GM13977 (cell line): ENCODE measurements around the gene ST6GALNAC3.
"Not testable (repeated sequence)": the region's sequence is repeated elsewhere in the genome, so short reads cannot be mapped to it uniquely, and the experiment has no call there.

Source experiments
- DNase-seq: peaks from one replicate; pipeline ENCODE4 v3.0.0; 2012; ENCODE audit warnings: low spot score
- CTCF ChIP-seq: IDR thresholded peaks from 2 replicates; pipeline ENCODE4 v1.5.1; 2012; ENCODE audit warnings: mild to moderate bottlenecking, control low read depth; ENCODE audit not compliant: insufficient read depth; ENCODE audit errors: extremely low read depth, missing control alignments
- in situ Hi-C: fragments of 300-500 bp; cut with MboI; formaldehyde crosslinking; loops from one replicate; pipeline ENCODE4 v1.12.0; 2022; ENCODE audit warnings: low sequenced_read_pairs, low pct_unique_long_range_greater_than_20kb, mixed read lengths, inconsistent platforms; ENCODE audit not compliant: unreplicated experiment

Gene ST6GALNAC3

GRCh38 chr1:76640092-76640491 is 565.5 kb downstream of the ST6GALNAC3 start:
- in situ Hi-C loops: no loop called here
- DNase-seq: no peak
- no peak for TF ChIP-seq CTCF

GRCh38 chr1:76640723-76641122 is 566.2 kb downstream of the ST6GALNAC3 start:
- no peak for DNase-seq
- in situ Hi-C loops: no loop called here
- TF ChIP-seq CTCF: no peak

- no peak for DNase-seq
- TF ChIP-seq CTCF: no peak
- in situ Hi-C loops: no loop called here
Measured at GRCh38 chr1:76644139-76644538, 569.6 kb downstream of the ST6GALNAC3 start.

DNA sequence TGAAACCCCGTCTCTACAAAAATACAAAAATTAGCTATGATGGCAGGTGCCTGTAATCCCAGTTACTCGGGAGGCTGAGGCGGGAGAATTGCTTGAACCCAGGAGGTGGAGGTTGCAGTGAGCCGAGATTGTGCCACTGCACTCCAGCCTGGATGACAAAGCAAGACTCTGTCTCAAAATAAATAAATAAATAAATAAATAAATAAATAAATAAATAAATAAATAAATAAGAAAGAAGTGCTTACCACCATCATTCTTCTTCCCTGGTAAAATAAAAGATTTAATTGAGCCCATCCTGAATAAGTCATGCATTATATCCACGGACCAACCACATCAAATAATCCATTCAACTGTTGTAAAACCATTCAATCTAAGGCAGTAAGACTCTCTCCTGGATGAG is 578.3 kb downstream of the ST6GALNAC3 start:
- in situ Hi-C loops, DNase-seq: not testable (repeated sequence)

DNA sequence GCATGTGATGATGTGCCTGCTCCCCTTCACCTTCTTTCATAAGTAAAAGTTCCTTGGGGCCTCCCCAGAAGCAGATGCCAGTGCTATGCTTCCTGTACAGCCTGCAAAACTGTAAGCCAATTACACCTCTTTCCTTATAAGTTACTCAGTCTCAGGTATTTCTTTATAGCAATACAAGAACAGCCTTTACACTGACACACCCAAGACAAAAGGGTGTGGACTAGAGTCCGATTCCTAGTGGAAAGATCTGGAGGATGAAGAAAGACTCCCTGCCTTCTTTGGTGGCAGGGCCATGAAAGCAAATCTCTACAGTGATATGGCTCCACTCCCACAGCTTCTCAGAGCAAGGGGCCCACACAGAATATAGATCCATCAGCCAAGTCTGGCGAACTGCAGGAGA is 583.1 kb downstream of the ST6GALNAC3 start:
- DNase-seq: no peak
- TF ChIP-seq CTCF: no peak
- in situ Hi-C loops: no loop called here

GRCh38 chr1:76659171-76659940 is 584.8 kb downstream of the ST6GALNAC3 start:
- TF ChIP-seq CTCF: no peak
- in situ Hi-C loops: no loop called here
- no peak for DNase-seq

DNA sequence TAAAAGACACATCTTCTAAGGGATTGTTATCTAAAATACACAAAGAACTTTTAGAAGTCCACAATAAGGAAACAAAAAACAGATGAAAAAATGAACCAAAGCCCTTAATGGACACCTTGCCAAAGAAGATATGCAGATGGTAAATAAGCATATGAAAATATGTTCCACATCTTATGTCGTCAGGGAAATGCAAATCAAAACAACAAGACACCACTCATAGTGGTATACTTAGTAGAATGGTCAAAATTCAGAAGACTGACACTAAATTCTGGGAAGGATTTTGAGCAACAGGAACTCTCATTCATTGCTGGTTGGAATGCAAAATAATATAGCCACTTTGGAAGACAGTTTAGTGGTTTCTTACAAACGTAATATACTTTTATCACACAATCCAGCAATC is 587.0 kb downstream of the ST6GALNAC3 start:
- no peak for TF ChIP-seq CTCF
- no peak for DNase-seq
- in situ Hi-C loops: no loop called here
